ENCODE results near the gene DOCK9. TPM values are rescaled to one million over a fixed set of nuclear protein-coding genes. Genes with fewer than 3 reads are reported as not detected.

DOCK9 gene
- polyA plus RNA-seq, 1 of the 3 experiments (the other 2 are of a cell fraction): 16.6 TPM

- no peaks in the 10 kb centered on the region for H3F3A ChIP-seq (replicated peaks; ENCODE audit: insufficient read depth)
- H3K36me3 ChIP-seq (replicated peaks in 1 of 2; ENCODE audit: control insufficient read depth in 1 of 2, insufficient read depth in 2 of 2, low read length in 1 of 2): peaks cover 0 to 11% of the 10 kb centered on the region in 2 experiments
- no peak overlapping the region for H3K4me3 ChIP-seq (ENCODE audit: low read depth in 2 of 2, low read length in 1 of 2)
- no peak overlapping the region for H3K27ac ChIP-seq (ENCODE audit: low read depth in 2 of 2, low read length in 1 of 2)
- POLR2A ChIA-PET: no interaction called here
- no peak overlapping the region for H2AFZ ChIP-seq (ENCODE audit: low read depth)
- H3K79me2 ChIP-seq (ENCODE audit: insufficient read depth): no peaks in the 10 kb centered on the region
- no peaks in the 10 kb centered on the region for H3K27me3 ChIP-seq (ENCODE audit: insufficient read depth)
- CTCF ChIA-PET: interaction anchor here (0.9 kb wide), 1 partner anchor 25 kb away, joined by 4 read pairs; no protein-coding TSS in a partner anchor
- no peak for DNase-seq
- no peaks in the 10 kb centered on the region for H4K20me1 ChIP-seq (ENCODE audit: insufficient read depth)
- no peak overlapping the region for H3K4me2 ChIP-seq
- H3K9me2 ChIP-seq: no peaks in the 10 kb centered on the region
- no peak for TF ChIP-seq CTCF (IDR thresholded peaks at IDR 0.05)
- no peak for TF ChIP-seq USF2 (IDR thresholded peaks at IDR 0.05; ENCODE audit: borderline replicate concordance, low read depth, low read length)
- no peak for TF ChIP-seq USF1 (IDR thresholded peaks at IDR 0.05; ENCODE audit: borderline replicate concordance, low read depth)
- no peak overlapping the region for H3K9ac ChIP-seq
- H3K9me3 ChIP-seq: no peaks in the 10 kb centered on the region
- H3K4me1 ChIP-seq (ENCODE audit: control insufficient read depth in 1 of 2, insufficient read depth in 2 of 2, low read depth in 1 of 2, low read length in 1 of 2): no peaks in the 10 kb centered on the region
- 92% methylated on average over 3 of the region's 3 CpGs for WGBS (ENCODE audit: low lambda C conversion rate)
Observed at GRCh38 chr13:98868932-98869331, 108.9 kb downstream of the DOCK9 start.

GRCh38 chr13:98866882-98867281 lies 111.0 kb downstream of the DOCK9 start:
- Histone ChIP-seq H3K4me3 (ENCODE audit: low read depth in 2 of 2, low read length in 1 of 2) (no peak overlapping the region), H4K20me1 (ENCODE audit: insufficient read depth) (no peaks in the 10 kb centered on the region), H3F3A (replicated peaks; ENCODE audit: insufficient read depth) (no peaks in the 10 kb centered on the region), H3K4me2 (no peak overlapping the region), H3K79me2 (ENCODE audit: insufficient read depth) (no peaks in the 10 kb centered on the region), H3K4me1 (ENCODE audit: control insufficient read depth in 1 of 2, insufficient read depth in 2 of 2, low read depth in 1 of 2, low read length in 1 of 2) (no peaks in the 10 kb centered on the region), H3K36me3 (replicated peaks in 1 of 2; ENCODE audit: control insufficient read depth in 1 of 2, insufficient read depth in 2 of 2, low read length in 1 of 2) (peaks cover 0 to 11% of the 10 kb centered on the region in 2 experiments), H3K27me3 (ENCODE audit: insufficient read depth) (no peaks in the 10 kb centered on the region), H3K9me2 (no peaks in the 10 kb centered on the region), H2AFZ (ENCODE audit: low read depth) (no peak overlapping the region), H3K9ac (no peak overlapping the region), H3K27ac (ENCODE audit: low read depth in 2 of 2, low read length in 1 of 2) (no peak overlapping the region), H3K9me3 (no peaks in the 10 kb centered on the region)
- DNase-seq: no peak
- no peak; the same call in 1 of the 2 replicates for TF ChIP-seq CTCF (IDR thresholded peaks at IDR 0.05)
- TF ChIP-seq ELF1 (IDR thresholded peaks at IDR 0.05): no peak
- no peak for TF ChIP-seq USF1 (IDR thresholded peaks at IDR 0.05; ENCODE audit: borderline replicate concordance, low read depth)
- no peak for TF ChIP-seq MEF2A (IDR thresholded peaks at IDR 0.05; ENCODE audit: borderline replicate concordance, low read depth)
- no peak for TF ChIP-seq TEAD4 (IDR thresholded peaks at IDR 0.05; ENCODE audit: borderline replicate concordance, insufficient read depth)
- no peak for TF ChIP-seq RAD21 (IDR thresholded peaks at IDR 0.05; ENCODE audit: low read length)
- no peak for TF ChIP-seq SIN3A (IDR thresholded peaks at IDR 0.05; ENCODE audit: borderline replicate concordance, low read depth, low read length)
- TF ChIP-seq ZBTB33 (IDR thresholded peaks at IDR 0.05; ENCODE audit: borderline replicate concordance, low read depth): no peak
- no peak for TF ChIP-seq FOSL2 (IDR thresholded peaks at IDR 0.05; ENCODE audit: borderline replicate concordance, low read depth)
- no peak for TF ChIP-seq USF2 (IDR thresholded peaks at IDR 0.05; ENCODE audit: borderline replicate concordance, low read depth, low read length)
- no peak for TF ChIP-seq NFIC (IDR thresholded peaks at IDR 0.05; ENCODE audit: borderline replicate concordance)
- no peak for TF ChIP-seq FOXJ3 (CRISPR knock-in tag; IDR thresholded peaks at IDR 0.05)
- TF ChIP-seq GABPA (IDR thresholded peaks at IDR 0.05; ENCODE audit: low read depth): no peak
- TF ChIP-seq RCOR1 (IDR thresholded peaks at IDR 0.05; ENCODE audit: low read length): no peak
- TF ChIP-seq SMC3 (IDR thresholded peaks at IDR 0.05; ENCODE audit: low read depth, low read length): no peak
- ChIA-PET CTCF (interaction anchor here (0.7 kb wide), 1 partner anchor 72 kb away, joined by 3 read pairs; no protein-coding TSS in a partner anchor), POLR2A (no interaction called here)
- 93% methylated on average over 1 of the region's 1 CpG for WGBS (ENCODE audit: low lambda C conversion rate)

All from SK-N-SH (cell line).